WTC11 (cell line): ENCODE results near the gene MGMT.

Experiments used
- AFF4 ChIP-seq: sonication (generic); formaldehyde crosslinking; IDR thresholded peaks from 2 replicates; pipeline ENCODE4 v1.8.1; 2023; ENCODE audit warnings: mild to moderate bottlenecking, missing genetic modification reagents, borderline replicate concordance
- CTCF ChIP-seq: fragments of 200-600 bp; IDR thresholded peaks from 2 replicates; pipeline ENCODE4 v1.8.0; 2022; ENCODE audit warnings: antibody characterized with exemption
- E2F4 ChIP-seq: sonication (generic); formaldehyde crosslinking; IDR thresholded peaks from 2 replicates; pipeline ENCODE4 v1.8.1; 2022; ENCODE audit warnings: low read depth, mild to moderate bottlenecking, moderate library complexity, missing genetic modification reagents, borderline replicate concordance
- E2F5 ChIP-seq: sonication (generic); formaldehyde crosslinking; IDR thresholded peaks from 2 replicates; pipeline ENCODE4 v1.8.1; 2022; ENCODE audit warnings: mild to moderate bottlenecking, moderate library complexity, missing genetic modification reagents
- MAX ChIP-seq: sonication (generic); formaldehyde crosslinking; IDR thresholded peaks from 2 replicates; pipeline ENCODE4 v1.8.0; 2022; ENCODE audit warnings: mild to moderate bottlenecking, missing genetic modification reagents
- USF2 ChIP-seq: sonication (generic); formaldehyde crosslinking; IDR thresholded peaks from 2 replicates; pipeline ENCODE4 v1.8.1; 2023; ENCODE audit warnings: mild to moderate bottlenecking, missing genetic modification reagents, moderate library complexity
- ZNF317 ChIP-seq: sonication (generic); formaldehyde crosslinking; IDR thresholded peaks from 2 replicates; pipeline ENCODE4 v1.8.1; 2023; ENCODE audit warnings: low read depth, mild to moderate bottlenecking, moderate library complexity, missing genetic modification reagents, borderline replicate concordance

- TF ChIP-seq ZNF317 (CRISPR knock-in tag) (no peak), CTCF (no peak), AFF4 (CRISPR knock-in tag) (no peak), E2F5 (no peak), E2F4 (CRISPR knock-in tag) (no peak), USF2 (CRISPR knock-in tag) (no peak), MAX (no peak)
Observed at GRCh38 chr10:129609551-129609950, 142.5 kb downstream of the MGMT start.
